A549 (cell line): ENCODE data around the gene INPP5A. TPM values are rescaled to one million over a fixed set of nuclear protein-coding genes. Genes with fewer than 3 reads are reported as not detected.

Experiments used
- ATAC-seq, 2 experiments: fragments of 200-7000 bp in 1 of 2; fragments of >200 bp in 1 of 2; cut with Nextera tagmentation in 1 of 2; cut with Tn5 transposase in 1 of 2; 3 replicates each; pipeline versions ENCODE4 v1.8.0 to v1.9.1; 2018 to 2020; ENCODE audit warnings: mild to moderate bottlenecking in 1 of 2, moderate library complexity in 1 of 2
- CTCF ChIA-PET: fragments of 300-600 bp; sonication (Branson Sonifier 250); formaldehyde crosslinking; extraction: SDS; loops from one replicate; lab custom pipeline; 2021; ENCODE audit warnings: antibody characterized with exemption, inconsistent platforms; lab: Yijun Ruan, JAX
- POLR2A ChIA-PET: fragments of 350-600 bp; formaldehyde crosslinking; extraction: SDS; loops from one replicate; lab custom pipeline; 2021; ENCODE audit warnings: antibody characterized with exemption, inconsistent platforms; lab: Yijun Ruan, JAX
- DNase-seq, 2 experiments: peaks; one replicate each; pipeline versions ENCODE4 v3.0.0 to v3.0.0-alpha.2; 2011 to 2016; ENCODE audit warnings: low read depth in 1 of 2, low spot score in 1 of 2
- FAIRE-seq: peaks from 2 replicates; lab custom pipeline; 2011; peaks lifted over from hg19 to GRCh38; lab: Jason Lieb, UNC
- H3K27ac ChIP-seq, 2 experiments: fragments of >200 bp; sonication (Bioruptor Twin); formaldehyde crosslinking; 3 replicates each; pipeline ENCODE4 v1.5.1; 2016 to 2017
- H3K4me1 ChIP-seq: fragments of >200 bp; sonication (Bioruptor Twin); formaldehyde crosslinking; 3 replicates; pipeline ENCODE4 v1.6.1; 2016
- H3K4me2 ChIP-seq: fragments of >200 bp; sonication (Bioruptor Twin); formaldehyde crosslinking; 3 replicates; pipeline ENCODE4 v1.6.1; 2016
- H3K4me3 ChIP-seq: fragments of >200 bp; sonication (Bioruptor Twin); formaldehyde crosslinking; 3 replicates; pipeline ENCODE4 v1.5.1; 2016
- H3K9me3 ChIP-seq: fragments of >200 bp; sonication (Bioruptor Twin); formaldehyde crosslinking; 3 replicates; pipeline ENCODE4 v1.6.1; 2016
- CBX8 ChIP-seq: fragments of 200-600 bp; sonication (generic); IDR thresholded peaks from 2 replicates; pipeline ENCODE4 v1.6.1; 2016
- CHD2 ChIP-seq: fragments of 150-350 bp; IDR thresholded peaks from 2 replicates; pipeline ENCODE4 v1.6.1; 2014; ENCODE audit warnings: low read length; ENCODE audit not compliant: partially characterized antibody
- ELK1 ChIP-seq: fragments of 150-350 bp; IDR thresholded peaks from 2 replicates; pipeline ENCODE4 v1.6.1; 2014; ENCODE audit warnings: low read depth, mild to moderate bottlenecking, low read length
- ESRRA ChIP-seq: fragments of 150-350 bp; IDR thresholded peaks from 2 replicates; pipeline ENCODE4 v1.6.1; 2014; ENCODE audit warnings: mild to moderate bottlenecking, low read length, borderline replicate concordance
- HMGXB4 ChIP-seq: fragments of 250-450 bp; sonication (Bioruptor Pico); IDR thresholded peaks from 2 replicates; pipeline ENCODE4 v1.5.0; 2021; ENCODE audit warnings: mild to moderate bottlenecking, moderate library complexity, borderline replicate concordance
- HOXA7 ChIP-seq: fragments of 250-450 bp; sonication (Bioruptor Pico); IDR thresholded peaks from 2 replicates; pipeline ENCODE4 v1.5.0; 2020; ENCODE audit warnings: mild to moderate bottlenecking, moderate library complexity
- JUNB ChIP-seq: fragments of >200 bp; sonication (Bioruptor Twin); formaldehyde crosslinking; IDR thresholded peaks from 2 replicates; pipeline ENCODE4 v1.6.1; 2016
- MAZ ChIP-seq: fragments of 150-350 bp; IDR thresholded peaks from 2 replicates; pipeline ENCODE4 v1.6.1; 2014; ENCODE audit warnings: antibody characterized with exemption, low read depth, low read length, borderline replicate concordance
- NFE2L2 ChIP-seq: fragments of 150-350 bp; conservative IDR thresholded peaks from 2 replicates; pipeline ENCODE4 v1.6.1; 2014; ENCODE audit warnings: low read length
- NPAS2 ChIP-seq: fragments of 250-450 bp; sonication (Bioruptor Pico); IDR thresholded peaks from 2 replicates; pipeline ENCODE4 v1.8.0; 2022; ENCODE audit warnings: mild to moderate bottlenecking, moderate library complexity, borderline replicate concordance
- PBX3 ChIP-seq: IDR thresholded peaks from 2 replicates; pipeline ENCODE4 v1.6.1; 2012
- PHF8 ChIP-seq: fragments of 200-600 bp; sonication (generic); IDR thresholded peaks from 2 replicates; pipeline ENCODE4 v1.6.1; 2016; ENCODE audit warnings: low read depth, mild to moderate bottlenecking, antibody characterized with exemption, moderate library complexity, borderline replicate concordance
- POLR2A ChIP-seq: IDR thresholded peaks from 2 replicates; pipeline ENCODE4 v1.6.1; 2012; ENCODE audit warnings: mild to moderate bottlenecking, low read length
- RAD21 ChIP-seq, 2 experiments: fragments of >200 bp in 1 of 2; sonication (Bioruptor Twin) in 1 of 2; formaldehyde crosslinking in 1 of 2; IDR thresholded peaks in 1 of 2; conservative IDR thresholded peaks in 1 of 2; 2 replicates in 1 of 2; 3 replicates in 1 of 2; pipeline ENCODE4 v1.6.1; 2012 to 2018; ENCODE audit warnings: inconsistent platforms in 1 of 2
- RCOR1 ChIP-seq: fragments of 150-350 bp; IDR thresholded peaks from 2 replicates; pipeline ENCODE4 v1.6.1; 2014; ENCODE audit warnings: antibody characterized with exemption, low read length, low read depth
- REST ChIP-seq: fragments of 200-600 bp; sonication (generic); IDR thresholded peaks from 2 replicates; pipeline ENCODE4 v1.6.1; 2016; ENCODE audit warnings: antibody characterized with exemption, mild to moderate bottlenecking, moderate library complexity
- RFX5 ChIP-seq: fragments of 450-650 bp; IDR thresholded peaks from 2 replicates; pipeline ENCODE4 v1.7.1; 2014; ENCODE audit warnings: antibody characterized with exemption, mild to moderate bottlenecking, moderate library complexity
- SMC3 ChIP-seq: fragments of >200 bp; sonication (Bioruptor Twin); formaldehyde crosslinking; IDR thresholded peaks from 3 replicates; pipeline ENCODE4 v1.6.1; 2018; ENCODE audit warnings: inconsistent platforms
- TP53 ChIP-seq: fragments of 250-450 bp; sonication (Bioruptor Pico); IDR thresholded peaks from 2 replicates; pipeline ENCODE4 v1.5.0; 2021; ENCODE audit warnings: mild to moderate bottlenecking, moderate library complexity
- USF2 ChIP-seq: fragments of 450-650 bp; IDR thresholded peaks from 2 replicates; pipeline ENCODE4 v1.6.1; 2014; ENCODE audit warnings: antibody characterized with exemption
- ZC3H11A ChIP-seq: fragments of 450-650 bp; IDR thresholded peaks from 2 replicates; pipeline ENCODE4 v1.6.1; 2014; ENCODE audit warnings: antibody characterized with exemption, mild to moderate bottlenecking
- ZFP36 ChIP-seq: fragments of 450-650 bp; IDR thresholded peaks from 2 replicates; pipeline ENCODE4 v1.6.1; 2014; ENCODE audit warnings: borderline replicate concordance; ENCODE audit not compliant: partially characterized antibody
- WGBS: methylation state at CpG from one replicate; pipeline ENCODE4 v1.1.6; 2017; ENCODE audit errors: missing lambda C conversion rate; 5-methylcytosine and 5-hydroxymethylcytosine counted together
- polyA plus RNA-seq, 4 experiments: library from polyadenylated mRNA; depleted of rRNA in 3 of 4; stranded (reverse); fragments of >200 nt; fragmentation: RNase III in 1 of 4; extraction: RNeasy Plus Mini Kit Qiagen cat#74134 plus additional on column Dnase treatment in 1 of 4; gene quantifications; 2 replicates in 3 of 4; 3 replicates in 1 of 4; pipeline ENCODE4 v1.2.3, GENCODE V29; 2011 to 2017

INPP5A gene
- polyA plus RNA-seq, 2 of the 4 experiments (the other 2 are of a cell fraction): 13.7 to 15.1 TPM

- DNase-seq: no peak
- Histone ChIP-seq H3K27ac (no peak overlapping the region), H3K9me3 (no peaks in the 10 kb centered on the region), H3K4me3 (no peak overlapping the region), H3K4me2 (no peak overlapping the region), H3K4me1 (peaks cover 9% of the 10 kb centered on the region)
- FAIRE-seq: no peak
- POLR2A ChIA-PET: no interaction called here
- ATAC-seq: no peak
- CTCF ChIA-PET: interaction anchor here (0.9 kb wide), 1 partner anchor 225 kb away, joined by 3 read pairs; no protein-coding TSS in a partner anchor
- TF ChIP-seq ESRRA: no peak
- TF ChIP-seq HOXA7: no peak
- TF ChIP-seq ELK1: no peak
- whole genome bisulfite sequencing: 86% methylated on average over 31 of the region's 38 CpGs
These were observed 48.4 kb downstream of the INPP5A start for GRCh38 chr10:132585732-132586722.

- no peak for ATAC-seq
- Histone ChIP-seq H3K9me3 (no peaks in the 10 kb centered on the region), H3K4me2 (no peak overlapping the region), H3K4me3 (no peak overlapping the region)
- POLR2A ChIA-PET: no interaction called here
- TF ChIP-seq POLR2A: no peak
- no peak for TF ChIP-seq SMC3
- TF ChIP-seq RFX5: no peak
- TF ChIP-seq CBX8: no peak
- no peak for TF ChIP-seq NPAS2 (CRISPR knock-in tag)
- TF ChIP-seq TP53: no peak
- TF ChIP-seq PBX3: no peak
- TF ChIP-seq JUNB: no peak
- TF ChIP-seq NFE2L2: no peak
- TF ChIP-seq HMGXB4: no peak
- TF ChIP-seq CHD2: no peak
- TF ChIP-seq MAZ: no peak
- TF ChIP-seq, all 56 proteins: peak for 0
- Histone ChIP-seq H3K27ac (no peak overlapping the region), H3K4me1 (peaks cover 16% of the 10 kb centered on the region)
- DNase-seq: no peak
- CTCF ChIA-PET: interaction anchor here (0.9 to 2.2 kb wide), 2 partner anchors 9 to 226 kb away, joined by 3 to 8 read pairs; no protein-coding TSS in a partner anchor
- FAIRE-seq: no peak
- 90% methylated on average over 22 of the region's 22 CpGs for WGBS
These were observed 49.2 kb downstream of the INPP5A start for GRCh38 chr10:132586739-132587138.

- Histone ChIP-seq H3K4me1 (peaks cover 20% of the 10 kb centered on the region), H3K4me2 (no peak overlapping the region), H3K9me3 (no peaks in the 10 kb centered on the region), H3K4me3 (no peak overlapping the region), H3K27ac (no peak overlapping the region)
- 86% methylated on average over 11 of the region's 11 CpGs for WGBS
- POLR2A ChIA-PET: no interaction called here
- no peak for FAIRE-seq
- CTCF ChIA-PET: interaction anchor here (0.7 to 2.2 kb wide), 4 partner anchors 9 to 742 kb away, joined by 3 to 8 read pairs (median 3); no protein-coding TSS in a partner anchor
- DNase-seq: no peak
- ATAC-seq: no peak
- no peak for TF ChIP-seq MAZ
- TF ChIP-seq JUNB: no peak
- no peak for TF ChIP-seq USF2
- TF ChIP-seq ZFP36: no peak
- TF ChIP-seq RCOR1: no peak
- TF ChIP-seq ZC3H11A: no peak
- no peak for TF ChIP-seq PHF8
- TF ChIP-seq ELK1: no peak
- no peak for TF ChIP-seq RAD21 (conservative IDR thresholded peaks at IDR 0.05 in 1 of 2, IDR thresholded peaks at IDR 0.05 in 1 of 2)
- no peak for TF ChIP-seq REST
- TF ChIP-seq HOXA7: no peak
- no peak for TF ChIP-seq CHD2
These were observed 49.6 kb downstream of the INPP5A start for GRCh38 chr10:132587175-132587574.
